Stimulated activated CD8-positive, alpha-beta memory T cell treated with anti-CD3 and anti-CD28 coated beads, Interleukin-7, amount 100 ng/mL, for 24 hours (primary cell): ENCODE measurements around the gene ATCAY.

Experiments used
- DNase-seq: peaks from one replicate; pipeline ENCODE4 v3.0.0-alpha.2; 2020; ENCODE audit warnings: low read depth

Gene ATCAY

DNA sequence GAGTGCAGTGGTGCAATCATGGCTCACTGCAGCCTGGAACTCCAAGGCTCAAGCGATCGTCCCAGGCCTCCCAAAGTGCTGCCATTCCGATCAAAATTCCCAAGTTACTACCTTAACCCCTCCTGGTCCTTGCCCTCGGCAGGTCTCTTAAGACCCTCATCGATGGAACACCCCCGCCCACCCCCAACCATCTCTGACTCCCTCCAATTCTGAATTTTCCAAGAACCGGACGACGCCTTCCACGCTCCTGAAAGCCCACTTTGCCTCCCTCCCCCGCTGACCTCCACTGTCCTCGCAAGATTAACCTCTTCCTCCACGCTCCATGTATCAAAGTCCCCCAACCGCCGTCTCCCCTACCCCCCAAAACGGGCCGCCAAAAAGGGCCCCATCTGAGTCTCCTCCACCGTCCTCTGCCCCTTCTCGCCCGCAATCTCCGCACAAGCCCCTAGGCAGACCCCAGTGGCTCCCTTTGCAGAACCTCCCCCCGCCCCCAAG lies 89.9 kb downstream of the ATCAY start:
- DNase-seq: no peak

- DNase-seq: peak; percentile 86
Measured at GRCh38 chr19:3970808-3971598, 90.5 kb downstream of the ATCAY start, which contains the start of gene DAPK3. DAPK3 (minus strand) TSS chr19:3971099; CDS start chr19:3969735, 1,364 bp downstream.

DNA sequence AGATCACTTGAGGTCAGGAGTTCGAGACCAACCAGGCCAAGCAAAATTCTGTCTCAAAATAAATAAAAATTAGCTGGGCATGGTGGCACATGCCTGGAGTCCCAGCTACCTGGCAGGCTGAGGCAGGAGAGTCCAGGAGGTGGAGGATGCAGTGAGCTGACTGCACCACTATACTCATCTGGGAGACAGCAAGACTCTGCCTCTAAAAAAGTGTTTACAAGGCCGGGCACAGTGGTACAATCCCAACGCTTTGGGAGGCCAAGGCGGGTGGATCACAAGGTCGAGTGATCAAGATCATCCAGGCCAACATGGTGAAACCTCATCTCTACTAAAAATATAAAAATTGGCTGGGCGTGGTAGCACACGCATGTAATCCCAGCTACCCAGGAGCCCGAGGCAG lies 94.7 kb downstream of the ATCAY start:
- DNase-seq: no peak

- no peak for DNase-seq
Measured at GRCh38 chr19:3975637-3976087, 95.2 kb downstream of the ATCAY start.

- no peak for DNase-seq
Measured at GRCh38 chr19:3976495-3977241, 96.2 kb downstream of the ATCAY start.
